Fibroblast of skin of right quadriceps (primary cell): ENCODE measurements around the gene GAN.

Experiments used
- DNase-seq: peaks from one replicate; pipeline ENCODE4 v3.0.0-alpha.2; 2013

GAN gene

GRCh38 chr16:81436386-81436785 lies 121.6 kb downstream of the GAN start:
- DNase-seq = no peak

- DNase-seq = no peak
Measured at GRCh38 chr16:81437865-81438264, 123.1 kb downstream of the GAN start.
